ENCODE results near the gene TMEM131L. TPM values are rescaled to one million over a fixed set of nuclear protein-coding genes. Genes with fewer than 3 reads are reported as not detected.

Gene TMEM131L
- total RNA-seq, 6 experiments from 2014 or later, result 7.7 to 8.9 (median 8.0) TPM

- peaks cover 4% of the 10 kb centered on the region; the same call in 1 of the 2 replicates for H3K36me3 Mint-ChIP-seq (ENCODE audit: low read depth)
- no peaks in the 10 kb centered on the region for H3K9me3 Mint-ChIP-seq
- H3K4me1 Mint-ChIP-seq (ENCODE audit: low read depth), result peaks cover 20% of the 10 kb centered on the region
- TF ChIP-seq, protein P1, sequence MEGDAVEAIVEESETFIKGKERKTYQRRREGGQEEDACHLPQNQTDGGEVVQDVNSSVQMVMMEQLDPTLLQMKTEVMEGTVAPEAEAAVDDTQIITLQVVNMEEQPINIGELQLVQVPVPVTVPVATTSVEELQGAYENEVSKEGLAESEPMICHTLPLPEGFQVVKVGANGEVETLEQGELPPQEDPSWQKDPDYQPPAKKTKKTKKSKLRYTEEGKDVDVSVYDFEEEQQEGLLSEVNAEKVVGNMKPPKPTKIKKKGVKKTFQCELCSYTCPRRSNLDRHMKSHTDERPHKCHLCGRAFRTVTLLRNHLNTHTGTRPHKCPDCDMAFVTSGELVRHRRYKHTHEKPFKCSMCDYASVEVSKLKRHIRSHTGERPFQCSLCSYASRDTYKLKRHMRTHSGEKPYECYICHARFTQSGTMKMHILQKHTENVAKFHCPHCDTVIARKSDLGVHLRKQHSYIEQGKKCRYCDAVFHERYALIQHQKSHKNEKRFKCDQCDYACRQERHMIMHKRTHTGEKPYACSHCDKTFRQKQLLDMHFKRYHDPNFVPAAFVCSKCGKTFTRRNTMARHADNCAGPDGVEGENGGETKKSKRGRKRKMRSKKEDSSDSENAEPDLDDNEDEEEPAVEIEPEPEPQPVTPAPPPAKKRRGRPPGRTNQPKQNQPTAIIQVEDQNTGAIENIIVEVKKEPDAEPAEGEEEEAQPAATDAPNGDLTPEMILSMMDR (IDR thresholded peaks at IDR 0.05), result peak; percentile 82
- no peak overlapping the region for H3K27ac Mint-ChIP-seq
- H3K4me3 Mint-ChIP-seq, result no peak overlapping the region
- no peaks in the 10 kb centered on the region for H3K27me3 Mint-ChIP-seq (ENCODE audit: insufficient read depth)
- DNase-seq, result peak; percentile 72
Observed at GRCh38 chr4:153573881-153574802, 108.0 kb downstream of the TMEM131L start.

GRCh38 chr4:153576443-153576774 is 110.2 kb downstream of the TMEM131L start:
- no peaks in the 10 kb centered on the region for H3K9me3 Mint-ChIP-seq
- peaks cover 20% of the 10 kb centered on the region for H3K4me1 Mint-ChIP-seq (ENCODE audit: low read depth)
- no peak overlapping the region for H3K27ac Mint-ChIP-seq
- no peak for DNase-seq
- no peaks in the 10 kb centered on the region for H3K27me3 Mint-ChIP-seq (ENCODE audit: insufficient read depth)
- no peak overlapping the region for H3K4me3 Mint-ChIP-seq
- TF ChIP-seq, protein P1 (IDR thresholded peaks at IDR 0.05), result peak; percentile 31
- H3K36me3 Mint-ChIP-seq (ENCODE audit: low read depth), result peaks cover 4% of the 10 kb centered on the region; the same call in 1 of the 2 replicates

GRCh38 chr4:153577053-153577452 is 110.9 kb downstream of the TMEM131L start:
- TF ChIP-seq, protein P1 (IDR thresholded peaks at IDR 0.05), result no peak
- DNase-seq, result no peak
- Mint-ChIP-seq H3K4me1 (ENCODE audit: low read depth) (peaks cover 20% of the 10 kb centered on the region), H3K36me3 (ENCODE audit: low read depth) (peaks cover 4% of the 10 kb centered on the region; the same call in 1 of the 2 replicates), H3K4me3 (no peak overlapping the region), H3K27ac (no peak overlapping the region), H3K9me3 (no peaks in the 10 kb centered on the region), H3K27me3 (ENCODE audit: insufficient read depth) (no peaks in the 10 kb centered on the region)

DNA sequence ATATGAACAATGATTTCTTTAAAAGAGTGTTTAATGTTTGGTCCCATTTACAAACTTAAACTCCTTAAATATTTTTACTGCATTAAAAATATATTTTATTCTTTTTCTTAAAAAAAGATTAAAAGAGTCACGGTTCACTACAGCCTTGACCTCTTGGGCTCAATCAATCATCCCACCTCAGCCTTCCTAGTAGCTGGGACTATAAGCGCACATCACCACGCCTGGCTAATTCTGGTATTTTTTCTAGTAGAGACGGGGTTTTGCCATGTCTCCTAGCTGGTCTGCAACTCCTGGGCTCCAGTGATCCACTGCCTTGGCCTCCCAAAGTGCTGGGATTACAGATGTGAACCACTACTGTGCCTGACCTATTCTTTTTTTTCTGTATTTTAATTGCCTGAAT is 113.2 kb downstream of the TMEM131L start:
- H3K27ac Mint-ChIP-seq, result no peak overlapping the region
- no peak overlapping the region for H3K4me3 Mint-ChIP-seq
- H3K9me3 Mint-ChIP-seq, result no peaks in the 10 kb centered on the region
- H3K36me3 Mint-ChIP-seq (ENCODE audit: low read depth), result no peaks in the 10 kb centered on the region
- no peaks in the 10 kb centered on the region for H3K27me3 Mint-ChIP-seq (ENCODE audit: insufficient read depth)
- DNase-seq, result no peak
- TF ChIP-seq, protein P1 (IDR thresholded peaks at IDR 0.05), result no peak
- peaks cover 15% of the 10 kb centered on the region for H3K4me1 Mint-ChIP-seq (ENCODE audit: low read depth)

- peaks cover 16% of the 10 kb centered on the region for H3K4me1 Mint-ChIP-seq (ENCODE audit: low read depth)
- no peak for DNase-seq
- H3K9me3 Mint-ChIP-seq, result no peaks in the 10 kb centered on the region
Observed at GRCh38 chr4:153579872-153580271, 113.7 kb downstream of the TMEM131L start.

More at GRCh38 chr4:153579872-153580271, 113.7 kb downstream of the TMEM131L start:
- no peaks in the 10 kb centered on the region for H3K36me3 Mint-ChIP-seq (ENCODE audit: low read depth)
- H3K27me3 Mint-ChIP-seq (ENCODE audit: insufficient read depth), result no peaks in the 10 kb centered on the region
- no peak overlapping the region for H3K4me3 Mint-ChIP-seq
- TF ChIP-seq, protein P1 (IDR thresholded peaks at IDR 0.05), result no peak
- H3K27ac Mint-ChIP-seq, result no peak overlapping the region

Measured in HFFc6 (cell line).